ENCODE data around the gene UGT3A1. TPM values are rescaled to one million over a fixed set of nuclear protein-coding genes. Genes with fewer than 3 reads are reported as not detected.

UGT3A1 gene
- total and polyA plus RNA-seq, 10 of the 15 experiments (the other 5 are each of a cell fraction or from before 2014, with no cell fraction given): not detected

DNA sequence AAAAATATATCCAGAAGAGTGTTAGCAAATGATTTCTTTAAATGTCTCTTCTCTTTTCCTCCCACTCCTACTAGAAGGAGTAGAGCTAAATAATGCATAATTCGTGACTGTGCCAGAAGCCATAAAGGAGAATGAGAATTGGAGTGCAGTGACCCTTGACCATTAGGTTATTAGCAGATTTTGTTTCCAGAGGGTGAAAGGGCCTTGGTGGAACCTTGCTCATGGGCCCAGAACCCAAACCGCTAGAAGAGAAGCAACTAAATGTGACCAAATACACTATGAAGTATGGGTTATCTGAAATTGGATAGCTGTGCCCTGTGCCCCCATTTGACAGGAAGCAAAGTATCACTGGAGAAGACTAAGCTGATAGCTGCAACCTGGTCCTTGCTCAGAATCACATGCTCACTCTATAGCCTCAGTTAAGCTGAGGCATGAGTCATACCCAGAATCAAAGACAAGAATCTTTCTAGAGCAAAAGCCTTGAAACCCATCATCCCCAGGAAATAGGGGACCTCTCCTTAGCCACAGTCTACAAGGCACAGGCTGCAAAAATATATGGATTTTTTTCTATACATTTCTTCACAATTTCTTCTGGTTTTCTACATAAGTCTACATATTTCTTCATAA, 89.0 kb downstream of the UGT3A1 start (continued):
- TF ChIP-seq, protein P1, sequence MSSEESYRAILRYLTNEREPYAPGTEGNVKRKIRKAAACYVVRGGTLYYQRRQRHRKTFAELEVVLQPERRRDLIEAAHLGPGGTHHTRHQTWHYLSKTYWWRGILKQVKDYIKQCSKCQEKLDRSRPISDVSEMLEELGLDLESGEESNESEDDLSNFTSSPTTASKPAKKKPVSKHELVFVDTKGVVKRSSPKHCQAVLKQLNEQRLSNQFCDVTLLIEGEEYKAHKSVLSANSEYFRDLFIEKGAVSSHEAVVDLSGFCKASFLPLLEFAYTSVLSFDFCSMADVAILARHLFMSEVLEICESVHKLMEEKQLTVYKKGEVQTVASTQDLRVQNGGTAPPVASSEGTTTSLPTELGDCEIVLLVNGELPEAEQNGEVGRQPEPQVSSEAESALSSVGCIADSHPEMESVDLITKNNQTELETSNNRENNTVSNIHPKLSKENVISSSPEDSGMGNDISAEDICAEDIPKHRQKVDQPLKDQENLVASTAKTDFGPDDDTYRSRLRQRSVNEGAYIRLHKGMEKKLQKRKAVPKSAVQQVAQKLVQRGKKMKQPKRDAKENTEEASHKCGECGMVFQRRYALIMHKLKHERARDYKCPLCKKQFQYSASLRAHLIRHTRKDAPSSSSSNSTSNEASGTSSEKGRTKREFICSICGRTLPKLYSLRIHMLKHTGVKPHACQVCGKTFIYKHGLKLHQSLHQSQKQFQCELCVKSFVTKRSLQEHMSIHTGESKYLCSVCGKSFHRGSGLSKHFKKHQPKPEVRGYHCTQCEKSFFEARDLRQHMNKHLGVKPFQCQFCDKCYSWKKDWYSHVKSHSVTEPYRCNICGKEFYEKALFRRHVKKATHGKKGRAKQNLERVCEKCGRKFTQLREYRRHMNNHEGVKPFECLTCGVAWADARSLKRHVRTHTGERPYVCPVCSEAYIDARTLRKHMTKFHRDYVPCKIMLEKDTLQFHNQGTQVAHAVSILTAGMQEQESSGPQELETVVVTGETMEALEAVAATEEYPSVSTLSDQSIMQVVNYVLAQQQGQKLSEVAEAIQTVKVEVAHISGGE (CRISPR knock-in tag; IDR thresholded peaks at IDR 0.05): no peak
- no peak for TF ChIP-seq ZBED1 (IDR thresholded peaks at IDR 0.05; ENCODE audit: borderline replicate concordance)
- no peak for TF ChIP-seq TBL1XR1 (IDR thresholded peaks at IDR 0.05; ENCODE audit: low read depth, low read length)

Other genes starting within 250 kb of the UGT3A1 start
- 0.73 and 1.7 TPM in 2 replicates for gene IL7R, start 134.5 kb downstream of the UGT3A1 start, total RNA-seq (2014; rRNA removed)
- 0.51 and 0.98 TPM in 2 replicates for gene IL7R, start 134.5 kb downstream of the UGT3A1 start, total RNA-seq (2014; rRNA removed; fragmentation: Illumina TruSeq; extraction: Trizol)
- gene IL7R, start 134.5 kb downstream of the UGT3A1 start, total RNA-seq (2021): 1.3 and 1.5 TPM in 2 replicates
- gene IL7R, start 134.5 kb downstream of the UGT3A1 start, polyA plus RNA-seq (2011; rRNA removed): 21.1 and 27.2 TPM in 2 replicates
- gene IL7R, start 134.5 kb downstream of the UGT3A1 start, polyA plus RNA-seq (2014; fragmentation: Illumina TruSeq; extraction: Trizol): 1.3 and 2.1 TPM in 2 replicates
- gene IL7R, start 134.5 kb downstream of the UGT3A1 start, polyA plus RNA-seq (2014; fragmentation: Nextera tagmentation; extraction: Ambion mirVana): under 1 TPM; 0.52 to 0.97 TPM
- gene IL7R, start 134.5 kb downstream of the UGT3A1 start, polyA plus RNA-seq (2014; rRNA removed): 0.40 and 0.63 TPM in 2 replicates
- under 1 TPM; 0.62 to 0.63 TPM for gene IL7R, start 134.5 kb downstream of the UGT3A1 start, polyA plus RNA-seq (2016; fragmentation: Nextera tagmentation; extraction: Ambion mirVana)
- 0.11 TPM in 1 of 2 replicates, not detected in the other for gene CAPSL, start 52.8 kb downstream of the UGT3A1 start, total RNA-seq (2014; rRNA removed)
- 0.18 TPM in 1 of 2 replicates, not detected in the other for gene CAPSL, start 52.8 kb downstream of the UGT3A1 start, total RNA-seq (2014; rRNA removed; fragmentation: Illumina TruSeq; extraction: Trizol)
- not detected in 2 replicates for gene CAPSL, start 52.8 kb downstream of the UGT3A1 start, total RNA-seq (2021)
- 0.57 and 0.69 TPM in 2 replicates for gene CAPSL, start 52.8 kb downstream of the UGT3A1 start, polyA plus RNA-seq (2011; rRNA removed)
- not detected in 2 replicates for gene CAPSL, start 52.8 kb downstream of the UGT3A1 start, polyA plus RNA-seq (2014; fragmentation: Illumina TruSeq; extraction: Trizol)
- gene CAPSL, start 52.8 kb downstream of the UGT3A1 start, polyA plus RNA-seq (2014; fragmentation: Nextera tagmentation; extraction: Ambion mirVana): under 1 TPM in 1 of 2 experiments, not detected in 1; 0.20 TPM
- 0.14 TPM in 1 of 2 replicates, not detected in the other for gene CAPSL, start 52.8 kb downstream of the UGT3A1 start, polyA plus RNA-seq (2014; rRNA removed)
- under 1 TPM in 1 of 2 experiments, not detected in 1; 0.19 TPM for gene CAPSL, start 52.8 kb downstream of the UGT3A1 start, polyA plus RNA-seq (2016; fragmentation: Nextera tagmentation; extraction: Ambion mirVana)
- gene UGT3A2, start 75.5 kb upstream of the UGT3A1 start, total RNA-seq (2014; rRNA removed): not detected in 2 replicates
- 0.09 TPM in 1 of 2 replicates, not detected in the other for gene UGT3A2, start 75.5 kb upstream of the UGT3A1 start, total RNA-seq (2014; rRNA removed; fragmentation: Illumina TruSeq; extraction: Trizol)
- gene UGT3A2, start 75.5 kb upstream of the UGT3A1 start, total RNA-seq (2021): 0.24 TPM in 1 of 2 replicates, not detected in the other
- not detected in 2 replicates for gene UGT3A2, start 75.5 kb upstream of the UGT3A1 start, polyA plus RNA-seq (2011; rRNA removed)
- gene UGT3A2, start 75.5 kb upstream of the UGT3A1 start, polyA plus RNA-seq (2014; fragmentation: Illumina TruSeq; extraction: Trizol): 0.50 TPM in 1 of 2 replicates, not detected in the other
- gene UGT3A2, start 75.5 kb upstream of the UGT3A1 start, polyA plus RNA-seq (2014; fragmentation: Nextera tagmentation; extraction: Ambion mirVana): under 1 TPM in 1 of 2 experiments, not detected in 1; 0.02 TPM
- 0.11 TPM in 1 of 2 replicates, not detected in the other for gene UGT3A2, start 75.5 kb upstream of the UGT3A1 start, polyA plus RNA-seq (2014; rRNA removed)
- gene UGT3A2, start 75.5 kb upstream of the UGT3A1 start, polyA plus RNA-seq (2016; fragmentation: Nextera tagmentation; extraction: Ambion mirVana): not detected
- 7.6 and 10.2 TPM in 2 replicates for gene LMBRD2, start 160.5 kb upstream of the UGT3A1 start, total RNA-seq (2014; rRNA removed)
- gene LMBRD2, start 160.5 kb upstream of the UGT3A1 start, total RNA-seq (2014; rRNA removed; fragmentation: Illumina TruSeq; extraction: Trizol): 9.8 and 11.0 TPM in 2 replicates
- gene LMBRD2, start 160.5 kb upstream of the UGT3A1 start, total RNA-seq (2021): 6.2 and 8.2 TPM in 2 replicates
- 9.1 and 14.4 TPM in 2 replicates for gene LMBRD2, start 160.5 kb upstream of the UGT3A1 start, polyA plus RNA-seq (2011; rRNA removed)
- 7.0 and 8.4 TPM in 2 replicates for gene LMBRD2, start 160.5 kb upstream of the UGT3A1 start, polyA plus RNA-seq (2014; fragmentation: Illumina TruSeq; extraction: Trizol)
- 1 to 10 TPM in 1 of 2 experiments, under 1 TPM in 1; 0.90 to 1.8 TPM for gene LMBRD2, start 160.5 kb upstream of the UGT3A1 start, polyA plus RNA-seq (2014; fragmentation: Nextera tagmentation; extraction: Ambion mirVana)
- gene LMBRD2, start 160.5 kb upstream of the UGT3A1 start, polyA plus RNA-seq (2014; rRNA removed): 3.2 and 6.0 TPM in 2 replicates
- gene LMBRD2, start 160.5 kb upstream of the UGT3A1 start, polyA plus RNA-seq (2016; fragmentation: Nextera tagmentation; extraction: Ambion mirVana): 1 to 10 TPM; 4.7 to 5.6 TPM
- gene SKP2, start 160.7 kb upstream of the UGT3A1 start, total RNA-seq (2014; rRNA removed): 35.2 and 39.1 TPM in 2 replicates
- 34.6 and 35.6 TPM in 2 replicates for gene SKP2, start 160.7 kb upstream of the UGT3A1 start, total RNA-seq (2014; rRNA removed; fragmentation: Illumina TruSeq; extraction: Trizol)
- 49.0 and 49.7 TPM in 2 replicates for gene SKP2, start 160.7 kb upstream of the UGT3A1 start, total RNA-seq (2021)
- gene SKP2, start 160.7 kb upstream of the UGT3A1 start, polyA plus RNA-seq (2011; rRNA removed): 39.5 and 42.7 TPM in 2 replicates
- 38.2 and 44.3 TPM in 2 replicates for gene SKP2, start 160.7 kb upstream of the UGT3A1 start, polyA plus RNA-seq (2014; fragmentation: Illumina TruSeq; extraction: Trizol)
- gene SKP2, start 160.7 kb upstream of the UGT3A1 start, polyA plus RNA-seq (2014; fragmentation: Nextera tagmentation; extraction: Ambion mirVana): 10 to 100 TPM; 13.9 to 17.9 TPM
- gene SKP2, start 160.7 kb upstream of the UGT3A1 start, polyA plus RNA-seq (2014; rRNA removed): 31.2 and 32.3 TPM in 2 replicates
- 10 to 100 TPM; 42.0 to 50.8 TPM for gene SKP2, start 160.7 kb upstream of the UGT3A1 start, polyA plus RNA-seq (2016; fragmentation: Nextera tagmentation; extraction: Ambion mirVana)